ENCODE data around the gene LCAT. TPM values are rescaled to one million over a fixed set of nuclear protein-coding genes. Genes with fewer than 3 reads are reported as not detected.

Gene LCAT
- total and polyA plus RNA-seq, 2 experiments from 2014 or later, result 13.4 to 13.8 TPM

- TF ChIP-seq CTCF (IDR thresholded peaks at IDR 0.05; ENCODE audit: low read depth, low read length), result no peak
- Histone ChIP-seq H3K4me3 (no peak overlapping the region), H3K27me3 (no peaks in the 10 kb centered on the region), H3K27ac (no peak overlapping the region), H3K4me1 (ENCODE audit: low read depth) (peaks cover 20% of the 10 kb centered on the region), H3K9me3 (ENCODE audit: low read depth) (no peaks in the 10 kb centered on the region), H3K36me3 (no peaks in the 10 kb centered on the region)
- DNase-seq (ENCODE audit: low read depth in 1 of 2, low spot score in 1 of 2), result peak in 1 of 2 donors; percentile 51
Measured at GRCh38 chr16:67897231-67897630, 46.7 kb downstream of the LCAT start.

- Histone ChIP-seq H3K36me3 (no peaks in the 10 kb centered on the region), H3K4me3 (peak overlapping the region; percentile 96), H3K27me3 (no peaks in the 10 kb centered on the region), H3K27ac (peak overlapping the region; percentile 98), H3K9me3 (ENCODE audit: low read depth) (no peaks in the 10 kb centered on the region), H3K4me1 (ENCODE audit: low read depth) (peaks cover 9% of the 10 kb centered on the region)
- DNase-seq (ENCODE audit: low read depth in 1 of 2, low spot score in 1 of 2), result no peak
- no peak for TF ChIP-seq CTCF (IDR thresholded peaks at IDR 0.05; ENCODE audit: low read depth, low read length)
Measured at GRCh38 chr16:67893743-67894399, 50.0 kb downstream of the LCAT start.

GRCh38 chr16:67892899-67893742 lies 50.8 kb downstream of the LCAT start, which contains the start of gene PSKH1:
TSS of gene PSKH1 (plus strand) at chr16:67893254. CDS start at chr16:67908750, 15,496 bp downstream.
- no peaks in the 10 kb centered on the region for H3K36me3 ChIP-seq
- H3K27ac ChIP-seq, result peak within 1 kb of the TSS; percentile 98

GRCh38 chr16:67892375-67892774 lies 51.5 kb downstream of the LCAT start:
- H3K27ac ChIP-seq, result peak overlapping the region; percentile 25
- H3K9me3 ChIP-seq (ENCODE audit: low read depth), result no peaks in the 10 kb centered on the region
- peak overlapping the region; percentile 96 for H3K4me3 ChIP-seq
- H3K27me3 ChIP-seq, result no peaks in the 10 kb centered on the region
- H3K4me1 ChIP-seq (ENCODE audit: low read depth), result peaks cover 9% of the 10 kb centered on the region
- no peak for TF ChIP-seq CTCF (IDR thresholded peaks at IDR 0.05; ENCODE audit: low read depth, low read length)
- no peaks in the 10 kb centered on the region for H3K36me3 ChIP-seq
- DNase-seq (ENCODE audit: low read depth in 1 of 2, low spot score in 1 of 2), result no peak

More at GRCh38 chr16:67892899-67893742, 50.8 kb downstream of the LCAT start, which contains the start of gene PSKH1:
- Histone ChIP-seq H3K9me3 (ENCODE audit: low read depth) (no peaks in the 10 kb centered on the region), H3K27me3 (no peaks in the 10 kb centered on the region), H3K4me1 (ENCODE audit: low read depth) (peaks cover 9% of the 10 kb centered on the region), H3K4me3 (peak within 1 kb of the TSS; percentile 96)
- TF ChIP-seq CTCF (IDR thresholded peaks at IDR 0.05; ENCODE audit: low read depth, low read length), result no peak
- DNase-seq (ENCODE audit: low read depth in 1 of 2, low spot score in 1 of 2), result peak; percentile 97

Other genes with a start within 250 kb of the LCAT start
- 5.9 and 8.4 TPM in 2 replicates for gene GFOD2, start 224.8 kb downstream of the LCAT start, total RNA-seq
- 2.2 and 5.6 TPM in 2 replicates for gene GFOD2, start 224.8 kb downstream of the LCAT start, polyA plus RNA-seq
- gene RANBP10, start 137.6 kb downstream of the LCAT start, total RNA-seq, result 7.4 and 8.0 TPM in 2 replicates
- gene RANBP10, start 137.6 kb downstream of the LCAT start, polyA plus RNA-seq, result 13.4 and 13.6 TPM in 2 replicates
- 1.1 and 4.0 TPM in 2 replicates for gene TSNAXIP1, start 137.2 kb downstream of the LCAT start, total RNA-seq
- gene TSNAXIP1, start 137.2 kb downstream of the LCAT start, polyA plus RNA-seq, result 1.7 and 3.0 TPM in 2 replicates
- 75.3 and 80.7 TPM in 2 replicates for gene THAP11, start 101.8 kb downstream of the LCAT start, total RNA-seq
- gene THAP11, start 101.8 kb downstream of the LCAT start, polyA plus RNA-seq, result 61.3 and 68.3 TPM in 2 replicates
- gene NUTF2, start 97.2 kb downstream of the LCAT start, total RNA-seq, result 77.6 and 213 TPM in 2 replicates
- 220 and 235 TPM in 2 replicates for gene NUTF2, start 97.2 kb downstream of the LCAT start, polyA plus RNA-seq
- 42.1 and 61.8 TPM in 2 replicates for gene CENPT, start 96.4 kb downstream of the LCAT start, total RNA-seq
- 65.2 and 70.2 TPM in 2 replicates for gene CENPT, start 96.4 kb downstream of the LCAT start, polyA plus RNA-seq
- gene EDC4, start 71.1 kb downstream of the LCAT start, total RNA-seq, result 89.6 and 95.7 TPM in 2 replicates
- gene EDC4, start 71.1 kb downstream of the LCAT start, polyA plus RNA-seq, result 68.3 and 87.8 TPM in 2 replicates
- 2.2 and 4.8 TPM in 2 replicates for gene NRN1L, start 59.2 kb downstream of the LCAT start, total RNA-seq
- gene NRN1L, start 59.2 kb downstream of the LCAT start, polyA plus RNA-seq, result 0.32 and 0.73 TPM in 2 replicates
- 31.0 and 31.6 TPM in 2 replicates for gene PSKH1, start 50.9 kb downstream of the LCAT start, total RNA-seq
- 46.7 and 48.8 TPM in 2 replicates for gene PSKH1, start 50.9 kb downstream of the LCAT start, polyA plus RNA-seq
- gene CTRL, start 12.3 kb downstream of the LCAT start, total RNA-seq, result 1.9 and 2.7 TPM in 2 replicates
- gene CTRL, start 12.3 kb downstream of the LCAT start, polyA plus RNA-seq, result 10.0 and 14.8 TPM in 2 replicates
- gene PSMB10, start 7.3 kb downstream of the LCAT start, total RNA-seq, result 26.7 and 35.1 TPM in 2 replicates
- 34.6 and 53.2 TPM in 2 replicates for gene PSMB10, start 7.3 kb downstream of the LCAT start, polyA plus RNA-seq
- 35.0 and 49.2 TPM in 2 replicates for gene SLC12A4, start 24.5 kb upstream of the LCAT start, total RNA-seq
- gene SLC12A4, start 24.5 kb upstream of the LCAT start, polyA plus RNA-seq, result 36.5 and 59.4 TPM in 2 replicates
- 0.07 TPM in 1 of 2 replicates, not detected in the other for gene DPEP3, start 36.4 kb upstream of the LCAT start, total RNA-seq
- gene DPEP3, start 36.4 kb upstream of the LCAT start, polyA plus RNA-seq, result 0.51 TPM in 1 of 2 replicates, not detected in the other
- gene DPEP2, start 55.4 kb upstream of the LCAT start, total RNA-seq, result not detected in 2 replicates
- 0.82 TPM in 1 of 2 replicates, not detected in the other for gene DPEP2, start 55.4 kb upstream of the LCAT start, polyA plus RNA-seq
- not detected in 2 replicates for gene DPEP2NB, start 71.8 kb upstream of the LCAT start, total RNA-seq
- not detected in 2 replicates for gene DPEP2NB, start 71.8 kb upstream of the LCAT start, polyA plus RNA-seq
- gene DDX28, start 79.1 kb upstream of the LCAT start, total RNA-seq, result 20.1 and 21.8 TPM in 2 replicates
- 15.3 and 20.3 TPM in 2 replicates for gene DDX28, start 79.1 kb upstream of the LCAT start, polyA plus RNA-seq
- gene DUS2, start 79.2 kb upstream of the LCAT start, total RNA-seq, result 18.3 and 21.3 TPM in 2 replicates
- gene DUS2, start 79.2 kb upstream of the LCAT start, polyA plus RNA-seq, result 29.7 and 30.0 TPM in 2 replicates
- 21.8 and 26.2 TPM in 2 replicates for gene NFATC3, start 141.2 kb upstream of the LCAT start, total RNA-seq
- 13.6 and 16.1 TPM in 2 replicates for gene NFATC3, start 141.2 kb upstream of the LCAT start, polyA plus RNA-seq